H9 (cell line): ENCODE data around the gene IFNA21. TPM values are rescaled to one million over a fixed set of nuclear protein-coding genes. Genes with fewer than 3 reads are reported as not detected.

Source experiments
- DNase-seq: peaks from one replicate; pipeline ENCODE4 v3.0.0-alpha.2; 2017
- H2AFZ ChIP-seq: one replicate; pipeline ENCODE4 v1.6.1; 2013; ENCODE audit warnings: mild to moderate bottlenecking, low read length, control low read depth, moderate library complexity
- H2AK5ac ChIP-seq: 2 replicates; pipeline ENCODE4 v1.6.1; 2013; ENCODE audit warnings: low read length, control low read depth, mixed read lengths; ENCODE audit not compliant: insufficient read length
- H2BK120ac ChIP-seq: one replicate; pipeline ENCODE4 v1.6.1; 2013; ENCODE audit warnings: low read depth, mild to moderate bottlenecking, low read length, control low read depth, inconsistent platforms; ENCODE audit not compliant: poor library complexity, severe bottlenecking
- H2BK12ac ChIP-seq: 2 replicates; pipeline ENCODE4 v1.6.1; 2013; ENCODE audit warnings: low read length, control low read depth, mixed read lengths, low read depth; ENCODE audit not compliant: insufficient read length
- H2BK15ac ChIP-seq: 2 replicates; pipeline ENCODE4 v1.6.1; 2013; ENCODE audit warnings: low read depth, low read length, control low read depth
- H2BK20ac ChIP-seq: one replicate; pipeline ENCODE4 v1.6.1; 2013; ENCODE audit warnings: low read depth, mild to moderate bottlenecking, low read length, control low read depth, inconsistent platforms; ENCODE audit not compliant: poor library complexity, severe bottlenecking
- H2BK5ac ChIP-seq: 2 replicates; pipeline ENCODE4 v1.6.1; 2013; ENCODE audit warnings: low read length, control low read depth, mixed read lengths; ENCODE audit not compliant: insufficient read length
- H3K14ac ChIP-seq: 2 replicates; pipeline ENCODE4 v1.6.1; 2013; ENCODE audit warnings: low read length, control low read depth; ENCODE audit not compliant: insufficient read depth
- H3K18ac ChIP-seq: 2 replicates; pipeline ENCODE4 v1.6.1; 2013; ENCODE audit warnings: low read depth, mild to moderate bottlenecking, mixed read lengths, low read length, control low read depth; ENCODE audit not compliant: insufficient read length
- H3K23ac ChIP-seq: 2 replicates; pipeline ENCODE4 v1.6.1; 2013; ENCODE audit warnings: low read length, control low read depth, mixed read lengths, low read depth; ENCODE audit not compliant: insufficient read length
- H3K23me2 ChIP-seq: 2 replicates; pipeline ENCODE4 v1.6.1; 2013; ENCODE audit warnings: low read depth, mild to moderate bottlenecking, mixed read lengths, low read length, control low read depth; ENCODE audit not compliant: insufficient read length, poor library complexity, severe bottlenecking
- H3K27ac ChIP-seq: 2 replicates; pipeline ENCODE4 v1.5.1; 2013; ENCODE audit warnings: low read length, control low read depth, mixed read lengths, low read depth; ENCODE audit not compliant: insufficient read length
- H3K27me3 ChIP-seq: 2 replicates; pipeline ENCODE4 v1.6.1; 2013; ENCODE audit warnings: low read length, control low read depth, inconsistent platforms; ENCODE audit not compliant: insufficient read depth
- H3K4ac ChIP-seq: 2 replicates; pipeline ENCODE4 v1.6.1; 2013; ENCODE audit warnings: low read depth, mild to moderate bottlenecking, control low read depth, inconsistent platforms, low read length, moderate library complexity
- H3K4me1 ChIP-seq: 2 replicates; pipeline ENCODE4 v1.6.1; 2013; ENCODE audit warnings: low read length, control low read depth, inconsistent platforms; ENCODE audit not compliant: insufficient read depth
- H3K4me2 ChIP-seq: 2 replicates; pipeline ENCODE4 v1.6.1; 2013; ENCODE audit warnings: low read length, control low read depth, mixed read lengths; ENCODE audit not compliant: insufficient read length, insufficient read depth
- H3K56ac ChIP-seq: 2 replicates; pipeline ENCODE4 v1.6.1; 2013; ENCODE audit warnings: low read depth, mild to moderate bottlenecking, mixed read lengths, low read length, control low read depth; ENCODE audit not compliant: insufficient read length
- H3K79me1 ChIP-seq: 2 replicates; pipeline ENCODE4 v1.6.1; 2013; ENCODE audit warnings: low read depth, mild to moderate bottlenecking, moderate library complexity, low read length, control low read depth, inconsistent platforms; ENCODE audit not compliant: insufficient read depth, poor library complexity, severe bottlenecking
- H3K79me2 ChIP-seq: 2 replicates; pipeline ENCODE4 v1.6.1; 2013; ENCODE audit warnings: low read length, control low read depth, inconsistent platforms; ENCODE audit not compliant: insufficient read depth
- H3K9ac ChIP-seq: 2 replicates; pipeline ENCODE4 v1.6.1; 2013; ENCODE audit warnings: low read length, control low read depth, mixed read lengths; ENCODE audit not compliant: insufficient read length; ENCODE audit errors: extremely low read depth
- H3K9me3 ChIP-seq: one replicate; pipeline ENCODE4 v1.6.1; 2013; ENCODE audit warnings: low read depth, low read length, inconsistent platforms; ENCODE audit not compliant: control insufficient read depth
- H3T11ph ChIP-seq: one replicate; pipeline ENCODE4 v1.6.1; 2013; ENCODE audit warnings: mild to moderate bottlenecking, low read length, control low read depth, inconsistent platforms
- H4K20me1 ChIP-seq: one replicate; pipeline ENCODE4 v1.6.1; 2013; ENCODE audit not compliant: control insufficient read depth, insufficient read length, insufficient read depth
- H4K5ac ChIP-seq: 2 replicates; pipeline ENCODE4 v1.6.1; 2013; ENCODE audit warnings: low read depth, mild to moderate bottlenecking, mixed read lengths, low read length, control low read depth; ENCODE audit not compliant: insufficient read length
- H4K8ac ChIP-seq: replicated peaks from 2 replicates; pipeline ENCODE4 v1.6.1; 2013; ENCODE audit warnings: low read length, control low read depth, mixed read lengths, low read depth; ENCODE audit not compliant: insufficient read length
- H4K91ac ChIP-seq: 2 replicates; pipeline ENCODE4 v1.6.1; 2013; ENCODE audit warnings: low read depth, mild to moderate bottlenecking, moderate library complexity, mixed read lengths, low read length, control low read depth; ENCODE audit not compliant: insufficient read length
- H3K27ac Mint-ChIP-seq, 3 experiments: 2 replicates in 2 of 3; 3 replicates in 1 of 3; pipeline ENCODE4 v1.8.0; 2020 to 2021; ENCODE audit warnings: mixed read lengths in 3 of 3, mild to moderate bottlenecking in 1 of 3, moderate library complexity in 1 of 3
- H3K27me3 Mint-ChIP-seq: 2 replicates; pipeline ENCODE4 v1.8.0; 2021; ENCODE audit warnings: low read depth, mild to moderate bottlenecking, moderate library complexity, mixed read lengths
- H3K36me3 Mint-ChIP-seq, 3 experiments: 2 replicates in 2 of 3; 3 replicates in 1 of 3; pipeline ENCODE4 v1.8.0; 2020 to 2021; ENCODE audit warnings: low read depth in 3 of 3, mixed read lengths in 3 of 3; ENCODE audit not compliant: insufficient read depth in 1 of 3
- H3K4me1 Mint-ChIP-seq, 2 experiments: 2 replicates each; pipeline ENCODE4 v1.8.0; 2020; ENCODE audit warnings: mixed read lengths in 2 of 2
- H3K4me3 Mint-ChIP-seq, 2 experiments: 2 replicates in 1 of 2; 3 replicates in 1 of 2; pipeline ENCODE4 v1.8.0; 2020 to 2021; ENCODE audit warnings: mild to moderate bottlenecking in 2 of 2, mixed read lengths in 2 of 2, moderate library complexity in 1 of 2
- H3K9me3 Mint-ChIP-seq, 2 experiments: 2 replicates in 1 of 2; 3 replicates in 1 of 2; pipeline ENCODE4 v1.8.0; 2020; ENCODE audit warnings: mild to moderate bottlenecking in 2 of 2, mixed read lengths in 2 of 2, moderate library complexity in 1 of 2
- WGBS: extraction: QIAGEN DNeasy Blood & Tissue Kit; methylation state at CpG from one replicate; pipeline ENCODE4 v1.1.7; 2013; ENCODE audit warnings: missing lambda C conversion rate, low lambda C conversion rate, mixed read lengths; ENCODE audit not compliant: insufficient read length; ENCODE audit errors: extremely low coverage; 5-methylcytosine and 5-hydroxymethylcytosine counted together
- total RNA-seq: library from RNA; stranded (reverse); gene quantifications from 2 replicates; pipeline ENCODE4 v1.2.1, GENCODE V29; 2021
- TF ChIP-seq, protein P1 (sequence below): fragments of 200-600 bp; sonication (generic); conservative IDR thresholded peaks from 3 replicates; pipeline ENCODE4 v1.8.0; 2021; ENCODE audit warnings: antibody characterized with exemption, mild to moderate bottlenecking

The IFNA21 gene
- total RNA-seq, 1 experiment from 2014 or later = not detected

- Histone ChIP-seq H3K9me3 (no peaks in the 10 kb centered on the region), H3K4ac (no peak overlapping the region), H3K79me2 (no peaks in the 10 kb centered on the region), H3K27me3 (no peaks in the 10 kb centered on the region), H4K20me1 (no peaks in the 10 kb centered on the region), H3K23ac (no peak overlapping the region), H2BK120ac (no peak overlapping the region), H3K27ac (no peak overlapping the region), H3K23me2 (no peaks in the 10 kb centered on the region), H2BK20ac (no peak overlapping the region), H3K56ac (no peak overlapping the region), H2BK12ac (no peak overlapping the region), H3K4me1 (no peaks in the 10 kb centered on the region), H4K8ac (no peak overlapping the region), H3K14ac (no peak overlapping the region), H3K18ac (no peak overlapping the region), H4K5ac (no peak overlapping the region), H2AFZ (no peak overlapping the region), H2AK5ac (no peak overlapping the region), H3K4me2 (no peak overlapping the region), H3K9ac (no peak overlapping the region), H2BK5ac (no peak overlapping the region), H3T11ph (no peak overlapping the region), H4K91ac (no peak overlapping the region), H3K79me1 (no peaks in the 10 kb centered on the region), H2BK15ac (no peak overlapping the region)
- H3K27ac Mint-ChIP-seq = no peak overlapping the region
- no peaks in the 10 kb centered on the region for H3K36me3 Mint-ChIP-seq
- DNase-seq = no peak
- TF ChIP-seq, protein P1, sequence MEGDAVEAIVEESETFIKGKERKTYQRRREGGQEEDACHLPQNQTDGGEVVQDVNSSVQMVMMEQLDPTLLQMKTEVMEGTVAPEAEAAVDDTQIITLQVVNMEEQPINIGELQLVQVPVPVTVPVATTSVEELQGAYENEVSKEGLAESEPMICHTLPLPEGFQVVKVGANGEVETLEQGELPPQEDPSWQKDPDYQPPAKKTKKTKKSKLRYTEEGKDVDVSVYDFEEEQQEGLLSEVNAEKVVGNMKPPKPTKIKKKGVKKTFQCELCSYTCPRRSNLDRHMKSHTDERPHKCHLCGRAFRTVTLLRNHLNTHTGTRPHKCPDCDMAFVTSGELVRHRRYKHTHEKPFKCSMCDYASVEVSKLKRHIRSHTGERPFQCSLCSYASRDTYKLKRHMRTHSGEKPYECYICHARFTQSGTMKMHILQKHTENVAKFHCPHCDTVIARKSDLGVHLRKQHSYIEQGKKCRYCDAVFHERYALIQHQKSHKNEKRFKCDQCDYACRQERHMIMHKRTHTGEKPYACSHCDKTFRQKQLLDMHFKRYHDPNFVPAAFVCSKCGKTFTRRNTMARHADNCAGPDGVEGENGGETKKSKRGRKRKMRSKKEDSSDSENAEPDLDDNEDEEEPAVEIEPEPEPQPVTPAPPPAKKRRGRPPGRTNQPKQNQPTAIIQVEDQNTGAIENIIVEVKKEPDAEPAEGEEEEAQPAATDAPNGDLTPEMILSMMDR = no peak
- H3K27me3 Mint-ChIP-seq = no peaks in the 10 kb centered on the region; the same call in 1 of the 2 replicates
- H3K4me3 Mint-ChIP-seq = no peak overlapping the region
- no CpG with 5 or more reads among the region's 2 CpGs for WGBS
- H3K9me3 Mint-ChIP-seq = no peaks in the 10 kb centered on the region
- H3K4me1 Mint-ChIP-seq = no peaks in the 10 kb centered on the region
These were observed 45.4 kb downstream of the IFNA21 start for GRCh38 chr9:21121079-21121478.
